ENCODE data around the gene CNKSR3.

- TF ChIP-seq, protein P1, sequence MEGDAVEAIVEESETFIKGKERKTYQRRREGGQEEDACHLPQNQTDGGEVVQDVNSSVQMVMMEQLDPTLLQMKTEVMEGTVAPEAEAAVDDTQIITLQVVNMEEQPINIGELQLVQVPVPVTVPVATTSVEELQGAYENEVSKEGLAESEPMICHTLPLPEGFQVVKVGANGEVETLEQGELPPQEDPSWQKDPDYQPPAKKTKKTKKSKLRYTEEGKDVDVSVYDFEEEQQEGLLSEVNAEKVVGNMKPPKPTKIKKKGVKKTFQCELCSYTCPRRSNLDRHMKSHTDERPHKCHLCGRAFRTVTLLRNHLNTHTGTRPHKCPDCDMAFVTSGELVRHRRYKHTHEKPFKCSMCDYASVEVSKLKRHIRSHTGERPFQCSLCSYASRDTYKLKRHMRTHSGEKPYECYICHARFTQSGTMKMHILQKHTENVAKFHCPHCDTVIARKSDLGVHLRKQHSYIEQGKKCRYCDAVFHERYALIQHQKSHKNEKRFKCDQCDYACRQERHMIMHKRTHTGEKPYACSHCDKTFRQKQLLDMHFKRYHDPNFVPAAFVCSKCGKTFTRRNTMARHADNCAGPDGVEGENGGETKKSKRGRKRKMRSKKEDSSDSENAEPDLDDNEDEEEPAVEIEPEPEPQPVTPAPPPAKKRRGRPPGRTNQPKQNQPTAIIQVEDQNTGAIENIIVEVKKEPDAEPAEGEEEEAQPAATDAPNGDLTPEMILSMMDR (IDR thresholded peaks at IDR 0.05), result no peak
- no peak for TF ChIP-seq POLR2A (IDR thresholded peaks at IDR 0.05)
Measured at GRCh38 chr6:154378518-154378917, 132.0 kb downstream of the CNKSR3 start.
